ENCODE measurements around the gene SV2A.
"Not testable (repeated sequence)": the region's sequence is repeated elsewhere in the genome, so short reads cannot be mapped to it uniquely, and the experiment has no call there.

The SV2A gene

GRCh38 chr1:149887456-149888246 lies 30.0 kb downstream of the SV2A start:
- Histone ChIP-seq H3K4me3 (ENCODE audit: low read depth in 1 of 2, low read length in 2 of 2) (no peak overlapping the region), H3K9me3 (ENCODE audit: insufficient read depth, low read length, severe bottlenecking) (no peaks in the 10 kb centered on the region), H4K20me1 (ENCODE audit: insufficient read depth, low read length) (no peaks in the 10 kb centered on the region), H3K36me3 (ENCODE audit: insufficient read depth, low read length) (no peaks in the 10 kb centered on the region), H2AFZ (ENCODE audit: low read depth, low read length) (no peak overlapping the region), H3K4me1 (ENCODE audit: insufficient read depth, low read length) (no peaks in the 10 kb centered on the region), H3K27ac (ENCODE audit: low read length) (no peak overlapping the region), H3K9ac (ENCODE audit: low read depth, low read length) (no peak overlapping the region), H3K27me3 (ENCODE audit: insufficient read depth, low read length, poor library complexity) (no peaks in the 10 kb centered on the region), H3K79me2 (ENCODE audit: insufficient read depth, low read length) (no peaks in the 10 kb centered on the region), H3K4me2 (ENCODE audit: insufficient read depth, low read length) (no peak overlapping the region)
- DNase-seq (no peak), ATAC-seq (ENCODE audit: insufficient read depth, low read depth) (no peak)
- TF ChIP-seq EZH2 (IDR thresholded peaks at IDR 0.05; ENCODE audit: borderline replicate concordance, low read depth, low read length, severe bottlenecking) = no peak
- no peak for TF ChIP-seq CTCF (IDR thresholded peaks at IDR 0.05; ENCODE audit: borderline replicate concordance, extremely low read depth, low read length, poor library complexity, severe bottlenecking)

- H3K36me3 ChIP-seq (ENCODE audit: insufficient read depth, low read length); DNase-seq; H3K27me3 ChIP-seq (ENCODE audit: insufficient read depth, low read length, poor library complexity); H3K9ac ChIP-seq (ENCODE audit: low read depth, low read length); H3K79me2 ChIP-seq (ENCODE audit: insufficient read depth, low read length); H3K27ac ChIP-seq (ENCODE audit: low read length); ATAC-seq (ENCODE audit: insufficient read depth, low read depth); H3K4me3 ChIP-seq (ENCODE audit: low read depth in 1 of 2, low read length in 2 of 2); H3K9me3 ChIP-seq (ENCODE audit: insufficient read depth, low read length, severe bottlenecking); H4K20me1 ChIP-seq (ENCODE audit: insufficient read depth, low read length); H3K4me2 ChIP-seq (ENCODE audit: insufficient read depth, low read length); H2AFZ ChIP-seq (ENCODE audit: low read depth, low read length); H3K4me1 ChIP-seq (ENCODE audit: insufficient read depth, low read length): not testable (repeated sequence)
Observed at GRCh38 chr1:149887196-149887455, 30.5 kb downstream of the SV2A start.

GRCh38 chr1:149886396-149887195 lies 31.0 kb downstream of the SV2A start:
- Histone ChIP-seq H3K27me3 (ENCODE audit: insufficient read depth, low read length, poor library complexity) (no peaks in the 10 kb centered on the region), H2AFZ (ENCODE audit: low read depth, low read length) (no peak overlapping the region), H3K4me2 (ENCODE audit: insufficient read depth, low read length) (no peak overlapping the region), H3K9ac (ENCODE audit: low read depth, low read length) (no peak overlapping the region), H3K79me2 (ENCODE audit: insufficient read depth, low read length) (no peaks in the 10 kb centered on the region), H3K27ac (ENCODE audit: low read length) (no peak overlapping the region), H4K20me1 (ENCODE audit: insufficient read depth, low read length) (no peaks in the 10 kb centered on the region), H3K36me3 (ENCODE audit: insufficient read depth, low read length) (no peaks in the 10 kb centered on the region), H3K4me3 (ENCODE audit: low read depth in 1 of 2, low read length in 2 of 2) (no peak overlapping the region), H3K4me1 (ENCODE audit: insufficient read depth, low read length) (no peaks in the 10 kb centered on the region), H3K9me3 (ENCODE audit: insufficient read depth, low read length, severe bottlenecking) (no peaks in the 10 kb centered on the region)
- no peak for ATAC-seq (ENCODE audit: insufficient read depth, low read depth)
- no peak for DNase-seq
- no peak for TF ChIP-seq CTCF (IDR thresholded peaks at IDR 0.05; ENCODE audit: borderline replicate concordance, extremely low read depth, low read length, poor library complexity, severe bottlenecking)
- no peak for TF ChIP-seq EZH2 (IDR thresholded peaks at IDR 0.05; ENCODE audit: borderline replicate concordance, low read depth, low read length, severe bottlenecking)

GRCh38 chr1:149886121-149886395 lies 31.6 kb downstream of the SV2A start:
- H3K79me2 ChIP-seq (ENCODE audit: insufficient read depth, low read length); H3K27me3 ChIP-seq (ENCODE audit: insufficient read depth, low read length, poor library complexity); H3K4me1 ChIP-seq (ENCODE audit: insufficient read depth, low read length); H2AFZ ChIP-seq (ENCODE audit: low read depth, low read length); H3K27ac ChIP-seq (ENCODE audit: low read length); H3K36me3 ChIP-seq (ENCODE audit: insufficient read depth, low read length); H3K9ac ChIP-seq (ENCODE audit: low read depth, low read length); H3K4me3 ChIP-seq (ENCODE audit: low read depth in 1 of 2, low read length in 2 of 2); ATAC-seq (ENCODE audit: insufficient read depth, low read depth); H4K20me1 ChIP-seq (ENCODE audit: insufficient read depth, low read length); H3K9me3 ChIP-seq (ENCODE audit: insufficient read depth, low read length, severe bottlenecking); H3K4me2 ChIP-seq (ENCODE audit: insufficient read depth, low read length); DNase-seq: not testable (repeated sequence)
